HG02981 (cell line): ENCODE results near the gene NARF.
A peak's percentile ranks its signal among the peaks of the same experiment; 100 is the strongest.

Experiments
- ATAC-seq: cut with Tn5 transposase; IDR thresholded peaks from one replicate; pipeline ENCODE4 v1.9.1; 2021; ENCODE audit warnings: mild to moderate bottlenecking, moderate library complexity; ENCODE audit not compliant: unreplicated experiment

NARF gene

GRCh38 chr17:82470065-82470464, 11.5 kb downstream of the NARF start:
- no peak for ATAC-seq

- ATAC-seq: no peak
Measured at GRCh38 chr17:82474223-82475010, 15.9 kb downstream of the NARF start.

- ATAC-seq: no peak
Measured at GRCh38 chr17:82475458-82475857, 16.9 kb downstream of the NARF start.

DNA sequence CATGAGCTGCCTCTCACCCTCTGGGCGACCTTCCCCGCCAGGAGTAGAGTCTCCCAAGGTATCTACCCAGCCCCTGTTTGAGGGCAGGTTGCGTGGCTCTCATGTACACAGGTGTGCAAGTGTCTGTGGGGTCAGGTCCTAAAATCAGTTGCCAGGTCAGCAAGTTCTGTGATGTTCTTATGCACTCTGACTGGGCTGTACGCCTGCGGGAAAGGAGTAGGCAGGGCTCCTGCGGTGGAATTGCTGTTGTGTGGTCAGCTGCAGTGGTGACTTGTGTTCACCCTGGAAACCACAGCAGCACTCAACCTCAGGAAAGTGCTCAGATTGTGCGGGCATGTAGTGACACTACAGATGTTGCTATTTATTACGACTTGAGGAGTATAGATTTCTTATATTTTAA, 19.4 kb downstream of the NARF start:
- no peak for ATAC-seq

DNA sequence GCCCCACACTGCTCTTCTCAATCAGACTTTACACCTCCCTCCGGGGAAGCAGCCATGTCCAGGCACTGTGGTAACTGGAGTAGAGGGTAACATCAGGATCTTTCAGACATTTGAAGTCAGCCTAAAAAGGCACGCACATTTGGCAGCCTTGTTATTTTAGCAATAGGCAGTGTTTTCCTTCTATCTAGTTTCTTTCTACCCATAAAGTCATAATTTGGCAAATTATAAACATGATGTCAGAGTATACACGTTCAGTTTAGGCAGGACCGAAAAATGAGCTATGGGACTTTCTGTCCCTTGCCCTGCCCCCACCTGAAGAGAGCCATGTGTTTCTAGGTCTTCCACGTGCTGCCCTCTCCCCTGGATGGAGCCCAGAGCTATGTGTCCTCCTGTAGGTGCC, 21.1 kb downstream of the NARF start:
- ATAC-seq: no peak

DNA sequence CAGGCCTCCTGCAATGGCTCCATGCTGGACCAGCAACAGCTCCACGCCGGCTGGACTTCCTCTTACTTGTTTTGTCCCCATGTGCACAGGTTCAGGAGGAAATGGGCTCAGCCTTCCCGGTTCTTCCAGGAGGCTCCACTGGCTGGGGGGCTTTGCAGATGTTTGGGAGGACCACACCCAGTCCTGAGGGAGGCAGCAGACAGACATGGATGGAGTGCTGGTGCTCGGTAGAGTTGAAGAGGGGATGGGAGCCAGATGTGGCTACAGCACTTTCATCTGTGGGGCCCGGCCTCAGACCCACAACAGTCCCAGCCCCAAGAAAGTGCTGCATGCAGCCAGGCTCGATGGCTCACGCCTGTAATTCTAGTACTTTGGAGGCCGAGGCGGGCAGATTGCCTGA, 21.8 kb downstream of the NARF start:
- ATAC-seq: no peak

DNA sequence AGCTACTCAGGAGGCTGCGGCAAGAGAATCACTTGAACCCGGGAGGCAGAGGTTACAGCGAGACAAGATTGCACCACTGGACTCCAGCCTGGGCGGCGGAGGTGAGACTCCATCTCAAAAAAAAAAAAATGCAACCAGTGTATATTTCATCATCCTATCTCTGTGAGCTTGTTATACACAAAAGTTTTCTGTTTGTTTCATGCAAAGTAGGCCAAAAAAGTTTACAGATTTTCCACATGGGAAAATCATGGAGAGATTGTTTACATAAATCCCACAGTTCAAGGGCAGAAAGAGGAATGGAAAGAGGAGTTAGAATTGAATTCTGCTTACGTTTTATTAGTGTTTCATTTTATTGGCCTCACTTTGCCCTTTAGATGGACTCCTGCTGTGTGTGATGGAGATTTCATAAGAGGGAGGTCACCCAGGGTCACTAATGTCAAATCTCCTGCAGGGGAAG, 24.7 kb downstream of the NARF start:
- ATAC-seq: no peak

DNA sequence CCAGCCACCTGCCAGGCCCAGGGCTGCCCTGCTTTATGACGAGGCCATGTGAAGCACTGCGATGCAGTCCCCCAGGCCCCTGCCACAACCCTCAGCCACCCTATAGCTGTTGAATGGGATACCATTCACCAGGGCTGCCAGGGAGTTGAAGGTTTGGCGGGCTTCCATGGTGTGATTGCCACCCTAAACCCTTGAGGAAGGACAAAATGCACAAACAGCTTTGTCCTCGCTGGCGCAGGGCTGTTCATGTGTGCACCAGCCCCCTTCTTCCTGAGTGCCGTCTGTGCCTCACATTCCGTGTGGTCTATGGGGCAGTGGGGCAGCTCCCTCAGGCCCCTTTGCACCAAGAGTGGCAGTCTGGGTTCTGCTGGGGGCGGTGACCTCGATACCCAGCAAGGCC, 25.3 kb downstream of the NARF start:
- no peak for ATAC-seq

- no peak for ATAC-seq
Measured at GRCh38 chr17:82486231-82487094, 27.9 kb downstream of the NARF start.

- no peak for ATAC-seq
Measured at GRCh38 chr17:82487910-82488309, 29.4 kb downstream of the NARF start.

DNA sequence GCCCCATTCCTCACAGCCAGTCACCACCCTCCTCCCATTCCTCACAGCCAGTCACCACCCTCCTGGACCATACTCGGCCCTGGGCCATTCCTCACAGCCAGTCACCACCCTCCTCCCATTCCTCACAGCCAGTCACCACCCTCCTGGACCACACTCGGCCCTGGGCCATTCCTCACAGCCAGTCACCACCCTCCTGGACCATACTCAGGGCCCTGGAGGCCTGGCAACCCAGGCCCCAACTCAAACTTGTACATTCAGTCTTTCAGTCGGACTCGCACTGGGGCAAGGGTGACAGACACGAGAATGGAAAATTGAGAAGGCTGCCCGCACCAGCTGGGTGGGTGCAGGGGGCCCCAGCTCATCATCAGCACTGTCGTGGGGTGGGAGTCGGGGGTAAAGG, 30.6 kb downstream of the NARF start:
- no peak for ATAC-seq

- no peak for ATAC-seq
Measured at GRCh38 chr17:82489851-82490511, 31.4 kb downstream of the NARF start.

GRCh38 chr17:82490512-82491195, 32.1 kb downstream of the NARF start:
- no peak for ATAC-seq

DNA sequence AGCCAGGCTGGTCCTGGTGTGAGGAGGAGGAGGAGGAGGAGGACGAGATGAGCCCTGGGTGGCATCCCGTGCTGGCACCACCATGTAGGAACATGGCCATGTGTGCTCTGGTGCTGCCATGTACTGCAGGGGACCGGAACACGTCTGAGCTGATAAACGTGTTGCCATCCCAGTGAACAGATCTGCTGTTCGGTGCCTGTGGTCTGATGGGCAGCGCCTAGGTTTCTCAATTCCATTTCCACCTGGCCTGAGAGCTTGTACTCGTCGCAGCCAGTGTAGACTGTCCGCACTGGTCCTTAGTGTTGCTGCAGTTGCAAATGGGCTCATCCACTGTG, 32.6 kb downstream of the NARF start:
- no peak for ATAC-seq

DNA sequence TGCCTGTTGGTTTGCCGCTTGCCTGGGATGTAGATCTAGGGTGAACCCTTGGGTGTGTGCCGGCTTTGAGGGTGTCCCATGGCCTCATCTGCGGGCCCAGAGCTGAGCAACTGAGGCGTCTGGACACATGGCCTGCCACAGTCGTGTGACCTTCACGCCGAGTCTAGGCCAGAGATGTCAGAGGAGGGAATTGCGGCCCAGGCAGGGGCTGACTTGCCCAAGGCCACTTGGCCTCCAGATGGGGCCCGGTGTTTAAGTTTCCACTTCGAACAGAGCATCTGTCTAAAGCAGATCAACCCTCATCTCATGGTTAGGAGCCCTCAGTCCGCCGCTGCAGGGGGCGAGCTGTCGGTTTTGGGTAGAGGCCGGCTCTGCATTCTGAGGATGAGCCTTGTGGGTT, 33.0 kb downstream of the NARF start:
- no peak for ATAC-seq

DNA sequence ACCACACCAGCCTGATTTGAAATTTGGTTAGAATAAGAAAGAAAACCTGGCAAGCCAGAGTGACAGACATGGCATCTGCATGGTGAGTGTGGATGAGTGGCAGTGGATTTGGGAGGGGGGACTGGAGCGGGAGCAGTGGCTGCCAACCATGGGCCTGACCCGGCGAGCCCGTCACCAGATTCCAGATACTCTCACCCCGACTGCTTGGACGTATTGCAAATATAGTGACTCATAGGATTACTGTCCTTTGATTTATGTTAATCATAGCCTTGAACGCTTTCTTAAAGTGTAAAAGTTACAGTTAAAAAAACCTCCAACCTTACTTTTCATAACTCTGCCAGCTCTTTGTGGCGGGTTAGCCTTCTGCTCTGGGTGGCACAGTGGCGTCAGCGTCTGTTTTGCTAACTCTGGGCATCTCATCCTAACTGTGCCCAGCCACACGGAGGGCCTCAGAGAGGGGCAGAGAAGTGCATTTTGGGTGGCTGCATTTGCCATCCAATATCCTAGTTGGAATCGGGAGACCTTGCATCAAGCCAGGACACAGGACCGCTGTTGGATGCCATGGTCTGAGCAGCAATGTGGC, 34.2 kb downstream of the NARF start:
- no peak for ATAC-seq

GRCh38 chr17:82493226-82493781, 34.8 kb downstream of the NARF start:
- ATAC-seq: no peak

- peak; percentile 53 for ATAC-seq
Measured at GRCh38 chr17:82494236-82495055, 35.9 kb downstream of the NARF start.

- ATAC-seq: no peak
Measured at GRCh38 chr17:82495844-82496528, 37.4 kb downstream of the NARF start.
